ENCODE data around the gene TCERG1L.
"Not testable (repeated sequence)": the region's sequence is repeated elsewhere in the genome, so short reads cannot be mapped to it uniquely, and the experiment has no call there.

TCERG1L gene

DNA sequence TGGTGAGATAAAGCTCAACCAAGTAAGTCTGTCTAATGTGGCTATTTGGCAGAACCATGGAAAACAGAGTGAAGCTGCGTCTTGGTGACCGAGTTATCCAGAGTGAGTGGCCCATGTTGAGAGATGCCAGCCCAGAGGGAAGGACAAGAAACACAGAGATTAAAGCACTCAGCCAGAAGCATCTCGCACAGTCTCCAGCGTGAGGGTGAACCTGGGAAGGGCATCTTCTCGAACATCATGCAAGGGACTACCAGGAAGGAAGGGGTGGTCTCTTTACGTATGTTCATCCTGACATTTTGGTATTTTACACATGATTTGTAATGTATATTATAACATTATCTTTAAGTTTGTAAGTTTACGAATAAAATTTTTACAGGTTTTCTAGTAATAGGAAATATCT is 146.4 kb downstream of the TCERG1L start:
- DNase-seq (ENCODE audit: low spot score): no peak

DNA sequence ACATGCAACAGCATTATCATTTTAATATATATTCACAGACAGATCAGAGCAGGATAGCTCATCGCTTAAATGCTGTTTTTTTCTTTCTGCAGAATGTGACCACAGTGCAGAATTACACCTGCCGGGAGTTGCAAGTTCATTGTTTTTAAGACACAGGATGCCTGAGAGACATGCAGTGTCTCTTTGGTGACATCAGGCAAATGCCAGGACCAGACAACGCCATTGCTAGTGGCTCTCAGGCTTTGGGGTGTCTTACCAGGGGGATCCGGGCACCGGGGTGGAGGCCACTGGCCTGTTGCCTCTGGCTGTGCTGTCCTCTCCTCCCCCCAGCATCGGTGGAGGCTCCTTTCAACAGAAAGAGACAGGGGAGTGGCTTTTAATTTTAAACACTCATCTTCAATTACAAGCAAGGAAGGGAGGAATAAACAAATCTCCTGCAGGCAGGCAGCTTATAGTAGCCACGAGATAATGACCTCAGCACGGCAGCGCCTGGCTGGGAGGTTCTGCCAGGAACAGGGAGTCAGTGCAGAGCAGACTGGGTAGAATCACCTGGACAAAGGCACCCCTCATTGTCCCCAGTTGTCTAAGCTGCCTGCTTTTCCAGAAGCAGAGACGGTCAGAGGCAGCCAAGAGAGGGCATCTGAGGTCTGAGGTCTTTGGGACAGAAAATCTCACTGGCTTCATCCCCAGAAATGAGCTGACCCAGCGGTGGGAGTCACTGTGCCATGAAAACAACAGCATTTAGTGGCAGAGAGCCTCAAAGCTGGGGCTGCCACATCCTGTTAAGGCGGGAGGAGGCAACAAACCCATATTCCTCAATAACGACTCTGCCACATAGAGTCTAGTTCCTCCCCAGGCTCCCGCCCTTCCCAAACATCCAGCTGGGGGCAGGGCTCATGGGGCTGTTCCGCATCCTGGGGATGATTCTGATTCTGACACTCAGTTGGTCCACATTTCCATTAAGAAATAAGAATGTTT is 148.4 kb downstream of the TCERG1L start:
- no peak for DNase-seq (ENCODE audit: low spot score)

DNA sequence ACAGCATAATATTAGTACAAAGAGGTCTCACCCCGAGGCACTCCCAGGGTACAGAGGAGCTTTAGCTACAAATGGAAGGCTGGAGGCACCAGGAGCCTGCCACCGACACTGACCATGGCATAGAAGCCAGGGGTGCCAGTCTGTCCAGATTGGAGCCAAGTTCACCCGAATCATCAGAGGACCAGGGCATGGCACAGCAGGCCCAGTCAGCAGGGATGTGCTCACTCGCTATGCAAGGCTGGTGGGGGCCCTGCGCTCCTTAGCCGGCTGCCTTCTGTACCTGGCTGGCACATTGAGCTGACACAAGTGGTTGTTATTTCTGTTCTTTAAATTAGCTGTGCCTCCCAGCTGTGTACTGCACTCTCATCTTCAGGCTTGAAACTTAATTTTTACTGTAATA is 149.3 kb downstream of the TCERG1L start:
- no peak for DNase-seq (ENCODE audit: low spot score)

DNA sequence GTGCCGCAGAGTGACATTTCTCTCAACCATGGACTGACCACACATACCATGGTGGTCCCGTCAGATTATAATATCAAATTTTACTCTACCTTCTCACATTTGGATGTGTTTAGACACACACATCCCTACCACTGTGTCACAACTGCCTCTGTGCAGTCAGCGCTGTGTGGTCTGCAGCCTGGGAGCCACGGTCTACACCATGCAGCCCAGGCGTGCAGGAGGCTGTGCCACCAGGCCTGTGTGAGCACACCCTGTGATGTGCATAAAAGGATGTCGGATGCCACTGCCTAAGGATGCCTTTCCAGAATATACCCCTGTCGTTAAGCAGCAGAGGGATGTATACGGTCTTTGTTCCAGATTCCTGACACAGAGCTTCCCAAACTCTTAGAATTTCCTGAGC is 150.4 kb downstream of the TCERG1L start:
- no peak for DNase-seq (ENCODE audit: low spot score)

DNA sequence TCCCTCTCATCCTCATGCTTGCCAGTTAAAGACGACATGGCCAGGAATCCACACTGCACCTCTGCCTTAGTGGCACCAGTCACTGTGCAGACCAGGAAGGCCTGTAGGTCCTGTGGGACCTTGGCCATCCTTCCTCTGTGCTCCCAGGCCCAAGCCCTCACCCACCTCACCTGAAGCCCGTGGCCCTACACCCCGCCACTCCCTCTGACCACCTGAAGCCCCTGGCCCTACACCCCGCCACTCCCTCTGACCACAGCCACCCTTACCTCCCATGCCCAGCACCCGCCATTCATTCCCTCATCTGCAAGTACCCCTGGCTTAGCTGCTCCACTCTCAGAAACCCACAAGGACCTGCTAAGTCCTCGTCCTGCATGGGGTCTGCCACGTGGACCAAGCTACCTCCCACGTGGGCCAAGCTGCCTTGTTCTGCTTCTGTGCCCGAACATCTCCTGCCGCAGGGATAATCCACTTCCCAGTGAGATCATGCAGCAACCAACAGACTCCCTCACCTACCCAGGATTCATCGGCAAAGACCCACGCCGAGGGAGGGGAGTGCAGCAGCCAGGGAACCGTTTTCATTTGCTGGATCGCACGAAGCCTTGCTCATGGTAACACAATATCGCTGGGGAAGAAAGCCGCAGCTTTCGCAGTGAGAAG is 151.2 kb downstream of the TCERG1L start:
- DNase-seq (ENCODE audit: low spot score): no peak

DNA sequence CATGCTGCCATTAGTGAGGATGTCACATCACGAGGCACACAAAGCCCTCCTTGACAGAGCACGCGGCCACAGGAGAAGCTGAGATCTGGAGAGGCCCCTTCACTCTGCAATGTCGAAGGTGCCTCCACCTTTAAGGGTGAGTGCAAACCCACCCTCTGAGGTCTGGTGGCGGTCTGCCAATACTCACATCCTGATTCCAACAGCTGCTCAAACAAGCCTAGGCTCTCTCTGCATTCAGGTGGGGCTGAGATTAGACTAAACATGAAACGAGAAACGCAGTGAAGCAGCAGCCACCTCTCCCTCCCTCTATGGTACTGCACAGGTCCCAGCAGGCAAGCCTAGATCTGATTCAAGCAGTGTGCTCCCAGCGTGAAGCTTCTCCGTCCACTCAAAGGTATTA is 151.8 kb downstream of the TCERG1L start:
- DNase-seq (ENCODE audit: low spot score): no peak

DNA sequence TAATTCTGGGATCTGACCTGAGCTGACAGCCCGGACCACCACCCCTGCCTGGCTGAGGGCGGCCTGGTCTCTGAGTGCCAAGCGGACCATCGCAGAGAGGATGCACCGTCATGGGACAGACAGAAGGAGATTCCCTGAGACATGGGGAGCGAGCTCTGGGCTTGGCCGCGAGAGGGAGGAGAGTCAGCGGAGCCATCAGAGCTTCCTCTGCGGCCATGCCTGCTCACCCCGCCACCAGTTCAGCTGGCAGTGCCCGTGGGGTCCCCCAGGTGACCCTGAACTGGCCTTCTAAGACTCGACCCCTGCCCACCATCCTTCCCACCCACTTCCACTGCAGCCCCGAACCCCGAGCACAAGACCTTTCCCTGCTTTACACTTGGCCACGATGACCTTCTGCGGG is 152.8 kb downstream of the TCERG1L start:
- DNase-seq (ENCODE audit: low spot score): no peak

DNA sequence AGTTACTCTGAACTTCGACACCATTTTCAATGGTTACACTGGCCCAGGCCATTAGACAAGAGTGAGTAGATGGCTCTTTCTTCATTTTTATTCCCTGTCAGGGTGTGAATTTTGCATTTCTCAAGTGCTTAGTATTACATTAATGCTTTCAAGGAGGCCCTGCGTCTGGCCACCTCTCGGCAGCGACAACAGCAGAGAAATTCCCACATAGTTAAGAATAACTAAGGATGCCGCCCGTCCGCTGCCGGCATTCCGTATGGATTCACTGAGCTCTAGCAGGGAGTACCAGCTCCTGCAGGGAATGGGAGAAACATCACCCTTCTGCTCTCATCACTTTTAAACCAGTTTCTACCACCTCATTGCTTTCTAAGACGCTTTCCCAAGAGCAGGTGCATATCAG is 153.6 kb downstream of the TCERG1L start:
- DNase-seq (ENCODE audit: low spot score): no peak

DNA sequence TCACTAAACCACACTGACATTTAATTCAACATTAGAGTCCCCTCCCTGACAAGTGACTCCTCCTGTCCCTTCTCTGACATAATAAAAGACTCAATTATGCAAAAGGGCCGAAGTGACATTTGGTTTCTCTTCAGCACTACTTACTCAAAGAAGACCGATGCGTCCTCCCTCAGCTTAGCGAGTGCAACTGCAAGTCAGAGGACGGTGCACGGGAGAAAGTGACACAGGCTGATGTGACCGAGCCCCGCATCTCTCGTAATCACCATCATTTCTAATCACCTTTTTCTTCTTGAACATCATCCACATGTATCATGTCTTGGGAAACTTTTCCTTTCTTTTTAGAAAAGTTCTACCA is 155.7 kb downstream of the TCERG1L start:
- no peak for DNase-seq (ENCODE audit: low spot score)

DNA sequence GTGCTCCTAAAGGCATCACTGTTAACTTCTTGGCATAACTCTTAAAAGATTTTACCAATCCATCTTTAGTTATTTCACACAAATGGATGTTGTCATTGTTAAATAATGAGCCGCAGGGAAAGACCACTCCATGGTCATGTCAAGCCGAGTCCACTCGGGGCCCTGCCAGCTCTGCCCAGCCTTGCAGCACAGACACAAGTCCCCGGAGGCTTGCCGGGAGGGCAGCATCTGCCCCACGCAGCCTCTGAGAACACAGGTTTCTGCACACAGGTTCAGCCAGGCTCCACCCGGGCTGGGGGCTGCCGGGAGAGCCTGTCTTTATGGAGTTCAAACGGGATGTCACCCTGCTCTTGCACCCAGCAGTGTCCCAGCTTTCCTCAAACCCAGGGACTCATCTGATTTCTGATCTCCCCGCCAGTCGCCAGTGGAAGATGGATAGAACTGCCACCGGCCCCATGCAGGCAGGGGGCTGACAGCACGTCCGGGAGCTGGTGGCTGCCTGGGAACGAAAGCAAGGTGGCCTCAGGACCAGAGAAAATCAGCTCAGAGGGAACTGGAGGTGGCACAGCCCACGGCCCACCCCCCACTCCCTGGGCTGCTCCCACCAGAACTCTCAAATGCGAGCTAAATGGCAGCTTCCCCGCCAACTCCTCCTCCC is 156.2 kb downstream of the TCERG1L start:
- DNase-seq (ENCODE audit: low spot score): no peak

DNA sequence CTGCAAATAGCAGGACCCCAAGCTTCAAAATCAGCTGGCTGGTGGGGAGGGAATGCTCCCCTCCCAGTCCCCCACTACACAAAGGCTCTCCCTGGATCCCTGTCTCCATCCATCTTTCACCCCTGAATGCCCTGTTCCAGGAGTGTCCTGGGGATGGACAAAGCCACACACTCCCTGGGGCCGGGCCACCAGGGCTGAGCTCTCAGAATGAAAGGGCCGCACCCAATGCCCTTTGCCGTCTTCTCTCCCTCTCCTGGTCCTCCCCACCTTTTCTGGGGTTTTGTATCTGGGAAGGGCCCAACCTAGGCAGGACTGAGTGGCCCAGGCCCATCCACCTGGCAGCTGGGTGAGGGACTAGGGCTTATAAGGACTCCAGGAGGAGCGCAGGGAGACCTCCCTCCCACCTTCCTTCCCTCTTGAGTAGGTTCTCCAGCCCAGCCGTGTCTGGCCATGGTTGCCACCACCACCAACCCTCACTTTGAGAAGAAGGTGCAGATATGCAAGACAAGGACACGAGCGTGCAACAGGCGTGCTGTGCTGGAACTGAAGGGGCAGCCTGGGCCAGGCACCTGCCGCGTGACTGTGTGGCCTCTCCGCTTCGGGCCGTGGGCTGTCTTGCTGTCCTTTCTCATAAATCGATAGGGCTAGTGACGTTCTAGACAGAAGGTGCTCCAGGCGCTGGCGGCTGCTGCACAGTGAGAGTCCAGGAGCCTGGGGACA is 157.1 kb downstream of the TCERG1L start:
- DNase-seq (ENCODE audit: low spot score): no peak

DNA sequence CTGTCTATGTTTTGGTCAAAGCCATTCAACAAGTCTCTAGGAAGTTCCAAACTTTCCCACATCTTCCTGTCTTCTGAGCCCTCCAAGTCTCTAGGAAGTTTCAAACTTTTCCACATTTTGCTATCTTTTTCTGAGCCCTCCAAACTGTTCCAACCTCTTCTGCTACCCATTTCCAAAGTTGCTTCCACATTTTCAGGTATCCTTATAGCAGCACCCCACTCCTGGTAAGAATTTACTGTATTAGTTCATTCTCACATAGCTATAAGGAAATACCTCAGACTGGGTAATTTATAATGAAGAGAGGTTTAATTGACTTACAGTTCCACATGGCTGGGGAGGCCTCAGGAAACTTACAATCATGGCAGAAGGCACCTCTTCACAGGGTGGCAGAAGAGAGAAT is 159.1 kb downstream of the TCERG1L start:
- not testable (repeated sequence) for DNase-seq (ENCODE audit: low spot score)

DNA sequence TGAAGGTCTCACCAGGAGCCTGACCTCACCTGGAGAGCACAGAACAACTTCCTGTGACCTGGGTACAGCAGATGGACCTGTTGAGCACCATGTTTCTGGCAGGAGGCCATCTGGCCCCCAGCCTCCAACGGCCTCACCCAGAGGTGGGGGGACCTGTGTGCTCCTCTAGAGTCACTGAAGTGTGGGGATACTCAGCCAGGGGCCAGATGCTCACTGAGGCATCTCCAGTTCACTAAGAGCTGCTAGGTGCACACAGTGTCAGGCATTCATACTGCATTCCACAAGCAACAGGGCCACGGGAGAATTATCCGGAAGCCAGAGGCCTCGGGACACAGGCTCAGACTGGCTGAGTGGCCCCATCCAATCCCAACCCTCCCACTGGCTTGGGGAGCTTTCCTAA is 161.4 kb downstream of the TCERG1L start:
- DNase-seq (ENCODE audit: low spot score): no peak

DNA sequence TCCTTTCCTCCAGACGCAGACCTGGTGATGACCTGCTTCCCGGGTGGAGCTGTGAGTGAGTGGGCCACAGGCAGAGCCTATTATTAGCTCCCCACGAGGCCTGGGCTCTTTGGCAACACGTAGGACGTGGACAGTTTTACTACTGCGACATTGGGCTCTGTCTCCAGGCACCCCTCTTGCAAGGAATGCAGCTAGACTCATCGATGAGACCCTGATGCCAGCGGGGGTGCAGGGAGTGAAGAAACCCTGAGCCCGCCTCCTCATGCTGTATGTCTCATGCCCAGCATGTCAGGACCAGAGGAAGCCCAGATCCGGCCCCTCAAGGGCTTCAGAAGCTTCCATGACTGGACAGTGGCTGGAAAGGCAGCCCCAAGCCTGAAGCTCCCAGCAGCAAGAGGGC is 161.9 kb downstream of the TCERG1L start:
- no peak for DNase-seq (ENCODE audit: low spot score)

DNA sequence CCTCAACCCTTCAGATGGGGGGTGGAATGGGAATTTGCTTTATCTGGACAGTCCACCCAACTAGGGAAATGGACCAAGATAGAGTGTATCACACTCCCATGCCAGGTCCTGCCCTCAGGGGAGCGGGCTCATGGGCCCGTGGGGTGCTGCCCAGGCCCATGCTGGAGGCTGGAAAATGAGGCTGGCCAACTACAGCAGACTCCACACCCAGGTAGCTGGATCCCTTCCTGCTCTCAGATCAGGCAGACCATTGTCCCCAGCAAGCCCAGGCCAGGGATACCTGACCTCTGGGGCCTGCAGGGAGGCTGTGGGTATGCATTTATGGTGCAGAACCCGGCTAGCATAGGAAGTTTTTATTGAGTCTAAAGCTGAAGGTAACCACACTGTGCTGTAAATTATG is 162.4 kb downstream of the TCERG1L start:
- DNase-seq (ENCODE audit: low spot score): no peak

DNA sequence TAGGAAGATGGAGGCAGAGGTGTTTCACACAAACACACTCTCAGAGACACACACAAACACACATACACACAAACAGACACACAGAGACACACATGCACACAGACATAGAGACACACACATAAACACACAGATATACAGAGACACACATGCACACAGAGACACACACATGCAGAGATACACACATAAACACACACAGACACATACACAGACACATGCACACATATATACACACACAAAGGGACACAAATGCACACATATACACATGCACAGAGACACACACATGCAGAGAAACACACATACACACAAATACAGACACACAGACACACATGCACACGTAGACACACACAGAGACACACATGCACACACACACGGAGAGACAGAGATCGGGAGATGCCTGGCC is 163.3 kb downstream of the TCERG1L start:
- DNase-seq (ENCODE audit: low spot score): no peak

DNA sequence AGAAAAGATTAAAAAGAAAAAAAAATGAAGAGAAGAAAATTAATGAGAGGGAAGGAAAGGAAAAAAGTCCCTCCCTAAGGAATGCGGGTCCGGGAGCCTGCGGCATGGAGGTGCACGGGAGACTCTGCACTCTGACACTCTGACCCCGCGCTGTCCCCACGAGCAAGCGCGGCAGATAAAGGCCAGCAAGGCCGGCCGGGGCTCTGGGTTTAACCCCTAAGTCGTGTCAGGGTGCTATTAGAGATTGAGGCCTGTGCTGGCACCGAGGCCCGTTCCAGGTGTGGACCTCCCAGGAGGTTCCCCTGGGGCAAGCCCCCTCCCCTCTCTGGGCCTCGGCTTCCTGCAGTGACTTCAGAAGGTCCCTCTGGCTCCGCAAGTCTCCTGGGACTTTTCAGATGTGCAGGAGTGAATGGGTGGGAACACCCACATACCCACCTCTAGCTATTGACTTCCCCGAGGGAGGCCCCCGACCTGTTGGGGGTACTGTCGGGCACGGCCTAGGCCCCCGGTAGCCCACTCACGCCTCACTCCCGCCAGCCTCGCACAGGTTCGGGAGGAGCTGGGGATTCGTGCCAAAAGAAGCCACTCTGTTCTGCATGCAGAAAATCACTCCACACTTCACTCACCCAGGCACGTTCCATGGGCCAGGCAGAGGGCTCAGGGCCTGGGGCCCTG is 164.1 kb downstream of the TCERG1L start:
- DNase-seq (ENCODE audit: low spot score): no peak

DNA sequence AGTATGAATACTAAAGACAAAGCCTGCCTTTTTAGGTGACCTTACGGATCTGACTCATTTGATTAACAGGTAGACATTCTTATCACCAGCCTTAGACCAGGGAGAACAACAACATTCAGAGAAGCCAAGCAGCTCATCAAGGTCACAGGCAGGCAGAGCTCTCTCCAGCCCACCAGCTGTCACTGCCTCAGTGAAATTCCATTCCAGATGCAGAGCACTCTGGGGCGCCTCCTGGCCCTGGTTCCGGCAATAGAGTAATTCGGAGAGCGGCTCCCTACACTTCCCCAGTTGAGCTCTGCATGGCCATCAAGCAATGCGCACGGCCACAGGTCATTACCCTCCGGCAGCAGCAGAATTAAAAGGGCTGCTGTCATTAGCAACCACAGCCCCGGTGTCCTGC is 164.7 kb downstream of the TCERG1L start:
- no peak for DNase-seq (ENCODE audit: low spot score)

DNA sequence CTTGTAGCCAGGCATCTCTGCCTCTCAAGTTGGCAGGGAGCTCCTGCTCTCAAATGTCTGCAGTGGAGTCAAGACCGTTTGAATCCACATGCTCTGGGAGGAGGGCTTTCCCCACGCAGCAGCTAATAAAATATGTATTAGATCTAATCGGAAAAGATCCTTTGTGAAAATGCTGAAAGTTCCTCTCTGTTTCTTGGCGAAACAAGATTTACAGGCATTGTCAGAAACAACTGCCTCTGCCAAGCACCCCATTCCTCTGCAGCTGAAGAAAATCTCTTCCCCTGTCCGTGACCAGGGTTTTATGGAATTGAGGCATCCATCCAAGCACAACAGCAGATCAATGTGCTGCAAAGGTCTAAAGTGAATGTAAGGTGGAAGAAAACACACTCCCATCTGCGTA is 165.8 kb downstream of the TCERG1L start:
- DNase-seq (ENCODE audit: low spot score): no peak

DNA sequence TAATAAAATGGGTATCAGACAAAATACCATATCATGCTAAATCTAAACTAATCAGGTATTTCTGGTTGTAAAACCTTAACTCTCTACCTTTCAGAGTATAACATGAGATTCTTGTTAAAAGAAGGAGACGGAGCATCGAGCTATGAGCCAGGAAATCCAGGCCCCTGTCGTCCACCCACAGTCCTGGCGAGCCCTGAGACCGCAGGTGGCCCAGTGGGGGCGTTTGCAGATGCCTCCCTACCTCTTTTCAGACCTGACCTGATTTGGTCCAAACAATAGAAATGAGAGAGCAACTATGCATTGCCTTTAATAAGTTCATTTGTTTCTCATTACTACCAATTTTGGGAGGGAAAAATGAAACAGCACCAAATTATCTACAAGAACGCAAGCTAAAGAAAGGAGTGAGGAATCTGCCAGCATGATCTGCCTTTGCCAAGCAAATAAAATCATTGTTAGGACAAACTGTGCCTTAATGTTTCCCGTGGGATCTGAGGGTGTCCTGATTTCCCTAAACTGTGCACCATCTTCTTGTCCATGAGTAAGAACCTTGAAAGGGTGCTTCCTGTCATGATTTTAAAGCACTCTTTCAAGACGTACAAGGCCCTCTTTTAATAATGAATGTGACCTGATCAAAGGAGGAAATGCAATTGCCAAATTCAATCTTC is 166.7 kb downstream of the TCERG1L start:
- DNase-seq (ENCODE audit: low spot score): no peak

DNA sequence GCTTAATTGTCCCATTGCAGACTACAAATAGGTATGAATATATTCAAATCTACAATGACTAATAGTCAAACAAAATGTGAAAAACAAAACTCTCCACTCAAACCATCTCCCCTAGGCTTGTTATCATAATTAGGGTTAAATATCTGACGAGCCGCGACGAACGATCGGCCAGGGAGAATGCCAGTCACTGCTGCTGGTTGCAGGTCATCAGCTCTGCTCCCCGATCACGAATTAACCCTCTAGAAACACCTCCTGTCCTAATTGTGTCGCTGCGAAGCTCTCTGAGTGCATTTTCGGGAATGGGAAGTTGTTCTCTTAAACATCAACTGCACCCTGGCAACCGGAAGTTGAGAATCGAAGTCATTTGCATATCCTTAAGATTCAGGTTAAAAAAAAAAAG is 167.3 kb downstream of the TCERG1L start:
- DNase-seq (ENCODE audit: low spot score): no peak

All from germinal center (tissue), 1 donor.